HUDEP-2 (cell line): Measurements from ENCODE around the gene ENDOU.

Experiments used
- DNase-seq, 76 experiments: peaks; one replicate each; lab custom pipeline; 2025; ENCODE audit not compliant: unreplicated experiment in 76 of 76; lab: John Stamatoyannopoulos, UW

Gene ENDOU

DNA sequence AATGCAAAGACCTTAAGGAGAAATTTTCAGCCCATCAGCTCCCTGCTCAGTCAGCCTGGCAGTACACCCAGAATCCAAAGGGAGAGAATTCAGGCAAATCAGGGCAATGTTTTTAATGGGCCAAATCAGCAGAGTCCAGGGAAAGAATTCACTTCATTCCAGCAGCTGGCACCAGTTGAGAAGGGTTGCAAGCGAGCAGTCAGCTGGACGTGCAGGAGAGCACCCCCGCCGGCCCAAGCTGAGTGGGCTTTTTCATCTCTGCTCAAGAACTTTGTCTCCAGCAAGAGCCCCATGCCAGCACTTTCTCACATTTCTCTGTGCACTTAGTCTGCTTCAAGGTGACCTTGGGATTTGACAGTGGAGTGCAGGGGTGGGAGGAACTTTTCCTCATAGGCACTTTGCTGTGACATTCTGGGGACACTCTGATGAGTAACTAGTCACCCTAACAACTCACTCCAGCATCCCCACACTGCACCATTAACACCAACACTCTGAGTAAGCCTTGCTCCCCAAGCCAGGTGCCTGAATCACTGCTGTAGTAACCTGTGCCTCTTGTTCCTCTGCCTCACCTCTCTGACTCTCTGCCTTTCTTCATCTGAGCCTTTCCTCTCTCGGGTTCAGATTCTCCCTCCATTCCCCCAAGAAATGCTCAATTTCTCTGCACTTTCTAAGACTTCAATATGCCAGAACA, 2.2 kb downstream of the ENDOU start:
- DNase-seq, result no peak

DNA sequence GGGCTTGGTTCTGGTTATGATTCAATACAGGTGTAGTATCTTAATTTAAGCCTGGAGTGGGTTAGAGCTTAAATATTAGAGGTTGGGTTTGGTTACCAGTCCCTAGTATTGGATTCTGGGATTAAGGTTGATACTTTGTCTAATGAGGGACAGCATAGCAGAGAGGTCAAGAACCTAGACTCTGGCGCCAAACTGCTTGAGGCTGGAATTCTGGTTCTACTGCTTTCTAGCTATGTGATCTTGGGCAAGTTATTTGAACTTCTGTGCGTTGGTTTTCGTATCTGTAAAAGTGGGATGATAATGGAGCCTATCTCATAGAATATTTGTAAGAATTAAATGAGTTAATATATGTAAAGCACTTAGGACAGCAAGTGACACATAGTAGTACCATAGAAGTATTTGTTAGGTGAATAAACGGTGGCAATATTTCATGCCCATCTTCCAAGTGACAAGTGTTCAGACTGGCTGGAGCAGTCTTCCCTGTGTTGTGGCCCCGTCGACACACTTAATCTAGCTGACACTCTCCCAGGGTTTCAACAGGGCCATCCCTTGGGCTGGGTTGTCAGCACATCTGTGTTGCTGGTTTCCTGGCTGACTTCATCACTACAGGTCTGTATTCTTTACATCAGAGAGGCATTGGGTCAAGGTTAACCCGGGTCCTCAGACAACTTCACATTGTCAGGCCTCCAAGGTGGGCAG, 3.0 kb downstream of the ENDOU start:
- no peak for DNase-seq

DNA sequence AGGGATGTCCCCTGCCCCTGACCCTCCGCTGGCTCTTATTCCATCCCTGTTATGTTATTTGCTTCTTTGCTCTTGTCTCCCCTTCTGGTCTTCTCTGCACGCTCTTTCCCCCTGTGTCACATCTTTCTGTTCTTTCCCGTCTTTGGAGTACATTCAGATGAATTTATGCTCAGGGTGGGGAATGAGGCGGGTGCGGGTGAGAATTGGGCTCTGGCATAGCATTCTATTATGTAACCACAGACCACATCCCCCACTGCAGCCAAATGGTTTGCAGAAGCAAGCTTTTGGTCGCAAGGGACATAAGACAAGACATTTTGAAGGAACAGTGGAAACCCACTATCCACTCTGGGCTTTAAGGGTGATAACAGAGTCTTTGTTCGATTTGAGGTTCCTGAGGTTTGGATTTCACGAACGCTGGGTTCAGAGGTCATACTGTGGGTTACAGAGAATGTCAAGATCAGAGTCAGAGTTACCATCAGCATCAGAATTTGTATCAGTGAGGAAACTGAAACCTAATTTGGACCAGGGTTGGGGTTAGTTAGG, 3.8 kb downstream of the ENDOU start:
- no peak for DNase-seq

DNA sequence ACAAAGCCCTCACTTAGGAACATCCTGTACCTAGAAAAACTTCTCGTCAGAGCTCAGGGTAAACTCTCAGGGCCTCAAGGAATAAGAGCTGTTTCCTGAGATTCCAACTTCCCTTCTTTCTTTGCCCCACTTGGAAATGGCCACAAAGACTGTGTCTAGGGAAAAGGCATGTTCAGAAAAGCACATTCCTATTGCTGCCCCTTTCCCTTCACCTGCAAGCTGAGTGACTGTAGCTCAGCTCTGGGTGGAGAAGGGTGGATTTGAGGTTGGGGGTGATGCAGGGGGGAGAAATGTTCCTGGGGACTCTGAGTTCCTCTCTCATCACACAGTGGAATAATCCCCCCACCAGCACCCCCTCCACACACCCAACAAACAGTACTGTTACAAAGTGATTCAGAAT, 6.8 kb downstream of the ENDOU start:
- DNase-seq, result no peak

DNA sequence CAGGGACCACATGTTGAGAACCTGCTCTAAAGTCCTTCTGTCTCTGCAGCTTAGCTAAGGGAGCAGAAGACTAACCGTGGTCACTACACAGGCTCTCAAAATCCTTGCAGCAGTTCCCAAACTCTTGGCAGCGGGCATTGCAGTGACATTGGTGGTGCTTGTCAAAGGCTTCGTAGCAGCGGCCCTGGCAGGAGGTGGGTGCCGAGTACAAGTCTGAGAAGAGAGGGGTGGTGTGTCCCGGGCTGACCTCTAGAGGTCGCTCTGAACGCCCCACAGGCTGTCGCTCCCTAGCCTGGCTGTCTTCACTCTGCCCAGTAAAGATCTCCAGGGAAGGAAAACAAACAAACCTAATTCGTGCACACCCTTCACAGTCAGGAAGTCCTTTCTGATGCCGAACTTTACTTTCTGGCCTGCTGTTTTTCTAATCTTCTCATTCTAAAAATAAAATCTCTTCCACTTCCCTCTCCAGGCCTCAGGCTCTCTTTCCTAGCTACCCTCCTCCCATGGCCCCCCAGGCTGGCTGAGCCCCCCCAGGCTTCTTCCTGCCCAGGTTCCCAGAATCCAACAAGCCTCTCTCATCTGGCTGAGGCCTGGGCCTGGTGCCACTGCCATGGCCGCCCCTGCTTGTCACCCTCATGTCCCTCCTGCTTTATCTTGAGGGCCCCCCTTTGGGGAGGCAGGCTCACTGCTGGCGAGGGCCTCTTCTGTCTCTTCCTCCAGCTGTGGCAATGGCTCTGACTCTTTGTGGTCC, 7.7 kb downstream of the ENDOU start:
- peak in 60 of 76 experiments; percentile 3 to 71 (median 42) for DNase-seq

DNA sequence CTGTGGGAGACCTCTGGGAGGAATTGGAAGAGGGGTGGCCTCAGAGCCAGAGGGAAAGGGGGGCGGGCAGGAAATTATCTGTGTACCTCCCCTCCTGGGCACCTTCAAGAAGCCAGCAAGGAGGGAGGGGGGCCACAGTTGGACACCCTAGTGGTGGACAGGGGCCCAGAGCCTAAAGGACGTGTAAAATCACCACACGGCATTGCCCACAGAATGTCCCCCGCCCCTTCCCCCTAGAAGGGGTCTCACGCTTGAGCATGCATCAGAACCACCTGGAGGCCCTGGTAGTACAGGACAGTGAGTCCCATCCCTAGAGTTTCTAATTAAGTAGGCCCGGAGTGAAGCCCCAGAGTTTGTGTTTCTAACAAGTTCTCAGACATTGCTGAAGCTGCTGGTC, 8.2 kb downstream of the ENDOU start:
- no peak for DNase-seq

DNA sequence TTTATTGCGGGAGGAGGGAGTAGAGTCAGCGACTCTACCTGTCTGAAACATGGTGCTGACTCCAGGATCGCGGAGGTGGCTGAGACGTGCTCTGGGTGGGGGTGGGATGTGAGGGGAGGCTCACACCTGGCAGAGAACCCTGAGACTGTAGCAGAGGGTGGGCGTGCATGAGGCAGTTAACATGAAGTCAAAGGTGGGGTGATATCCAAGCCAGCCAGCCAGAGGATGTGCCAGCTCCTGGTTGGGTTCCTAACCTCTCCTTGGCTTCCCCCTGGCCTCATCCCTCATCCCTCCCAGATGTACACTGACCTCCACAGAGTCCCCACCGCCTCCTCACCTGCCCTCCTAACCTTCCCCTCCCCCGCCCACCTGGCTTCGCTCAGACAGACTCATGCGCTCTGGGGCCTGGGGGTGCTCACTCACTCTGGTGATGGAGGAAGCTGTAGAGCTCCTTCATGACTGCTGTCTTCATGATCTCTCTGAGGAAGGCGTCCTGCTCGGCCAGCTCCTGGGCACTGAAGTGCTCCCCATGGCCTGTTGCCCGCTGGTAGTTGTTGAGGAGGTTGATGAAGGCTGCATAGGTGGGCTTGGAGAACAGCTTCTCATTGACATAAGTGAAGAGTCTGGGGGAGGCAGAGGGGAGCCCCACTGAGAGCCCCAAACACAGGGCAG, 9.3 kb downstream of the ENDOU start:
- DNase-seq, result no peak

DNA sequence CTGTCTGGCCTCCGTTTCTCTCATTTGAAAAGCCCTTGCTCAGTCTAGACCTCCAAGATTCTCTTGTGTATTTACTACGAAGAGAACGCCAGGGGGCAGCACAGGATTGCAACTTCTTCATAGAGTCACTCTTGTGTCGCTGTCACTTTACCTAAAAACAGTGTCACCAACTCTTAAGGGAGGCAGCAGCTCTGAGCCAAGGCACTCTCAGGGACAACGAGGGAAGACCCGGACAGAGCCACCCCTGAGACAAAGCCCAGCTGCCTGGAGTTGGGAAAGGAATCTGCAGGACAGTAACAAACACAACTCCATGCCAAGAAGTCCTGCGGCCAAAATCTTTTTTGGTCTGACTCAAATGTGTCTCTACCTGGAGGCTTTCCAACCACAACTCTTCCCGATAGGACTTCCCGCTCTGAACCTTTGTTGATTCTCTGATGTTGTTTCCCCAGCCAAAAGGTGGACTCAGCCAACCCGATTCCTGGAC, 9.9 kb downstream of the ENDOU start:
- peak in 64 of 76 experiments; percentile 4 to 72 (median 50) for DNase-seq

DNA sequence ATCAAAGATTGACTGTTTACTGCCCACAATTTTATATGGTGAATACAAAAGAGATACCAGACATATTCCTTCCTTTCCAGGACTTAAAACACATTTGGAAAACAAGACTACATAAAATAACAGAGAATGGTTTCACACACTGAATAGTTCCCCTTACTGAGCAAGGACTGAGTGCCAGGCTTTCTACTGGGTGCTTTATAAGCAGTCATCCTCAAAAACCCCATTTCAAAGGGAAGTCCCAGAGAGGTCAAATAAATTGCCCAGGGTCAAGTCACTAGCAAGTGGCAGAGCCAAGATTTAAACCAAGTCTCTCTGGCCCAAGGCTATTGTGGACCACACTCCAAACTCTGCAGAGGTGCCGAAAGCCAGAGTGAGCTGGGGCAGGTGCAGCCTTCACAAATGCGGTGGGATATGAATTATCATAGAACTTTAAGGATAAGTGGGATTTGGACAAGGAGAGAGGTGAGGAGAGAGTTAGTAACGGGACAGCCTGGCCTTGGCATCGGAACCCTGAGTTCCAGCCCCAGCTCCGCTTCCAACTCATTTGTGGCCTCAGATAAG, 10.4 kb downstream of the ENDOU start:
- DNase-seq, result no peak

DNA sequence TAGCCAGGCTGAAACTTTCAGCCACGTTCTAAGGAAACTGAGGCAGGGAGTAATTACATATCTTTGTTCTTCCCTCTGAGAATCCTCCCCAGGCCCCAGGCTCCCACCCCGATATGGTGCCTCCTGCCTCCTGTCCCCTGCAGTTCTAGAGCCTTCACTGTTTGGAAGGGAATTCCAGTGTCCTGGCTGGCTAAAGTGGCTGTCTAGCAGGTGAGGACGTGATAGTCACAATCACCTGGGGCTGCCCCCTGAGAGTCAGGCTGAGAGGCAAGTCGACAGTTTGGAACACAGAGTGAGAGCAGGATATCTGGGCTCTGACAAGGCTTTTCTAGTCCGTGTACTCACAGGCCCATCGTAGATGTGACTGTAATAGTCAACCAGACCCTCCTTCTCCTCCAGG, 13.1 kb downstream of the ENDOU start:
- DNase-seq, result no peak

DNA sequence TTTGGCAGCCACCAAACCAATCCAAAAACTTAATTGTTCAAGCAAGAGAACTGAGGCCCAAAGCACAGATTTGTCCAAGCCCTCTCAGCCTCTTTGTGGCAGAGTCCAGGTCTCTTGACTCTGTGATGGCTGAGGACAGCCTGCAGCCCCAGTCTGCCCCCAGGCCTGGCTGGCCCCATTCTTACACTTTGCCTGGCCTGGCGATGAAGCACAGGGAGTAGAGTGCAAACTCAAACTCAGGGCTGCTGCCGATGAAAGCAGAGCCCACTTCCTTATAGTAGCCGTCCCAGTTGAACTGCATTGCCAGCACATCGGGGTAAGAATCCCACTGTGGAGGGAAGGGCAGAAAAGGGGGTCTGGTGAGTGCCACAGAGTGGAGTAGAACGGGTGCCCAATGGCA, 13.8 kb downstream of the ENDOU start:
- DNase-seq, result no peak

DNA sequence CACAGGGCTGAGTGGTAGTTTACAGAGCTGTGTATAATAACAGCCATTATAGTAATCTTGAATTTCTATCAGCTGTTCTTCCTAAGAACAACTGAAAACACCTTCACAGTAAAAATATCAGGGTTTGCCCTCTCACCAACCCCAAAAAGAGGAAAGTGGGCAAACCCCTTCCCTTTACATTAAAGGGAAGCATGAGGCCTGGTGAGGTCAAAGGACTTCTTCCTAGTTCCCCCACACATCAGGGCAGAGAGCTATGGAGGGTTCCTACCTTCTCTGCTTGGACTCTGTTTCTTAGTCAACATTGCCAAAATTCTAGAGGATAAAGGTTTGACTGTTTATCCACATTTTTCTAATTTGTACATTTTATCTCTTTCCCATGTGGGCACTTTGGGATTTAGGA, 15.0 kb downstream of the ENDOU start:
- DNase-seq, result no peak

DNA sequence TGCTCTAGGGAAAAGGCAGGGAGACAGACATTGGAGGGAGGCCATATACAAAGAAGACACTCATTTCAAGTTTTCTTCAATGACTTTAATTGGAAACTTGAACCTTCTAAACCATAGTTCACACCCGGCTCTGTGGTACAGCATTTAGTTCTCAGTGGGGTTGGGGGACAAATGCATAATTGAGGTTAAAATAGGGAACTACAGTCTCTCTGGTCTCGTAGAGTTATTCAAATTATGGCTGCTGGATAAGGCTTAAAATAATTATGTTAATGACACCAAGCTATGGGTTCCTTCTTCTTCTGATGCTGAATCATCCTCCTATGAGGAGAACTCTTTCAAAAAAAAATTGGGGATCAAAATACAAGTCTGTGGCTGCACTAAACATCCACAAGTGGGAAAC, 15.6 kb downstream of the ENDOU start:
- no peak for DNase-seq

DNA sequence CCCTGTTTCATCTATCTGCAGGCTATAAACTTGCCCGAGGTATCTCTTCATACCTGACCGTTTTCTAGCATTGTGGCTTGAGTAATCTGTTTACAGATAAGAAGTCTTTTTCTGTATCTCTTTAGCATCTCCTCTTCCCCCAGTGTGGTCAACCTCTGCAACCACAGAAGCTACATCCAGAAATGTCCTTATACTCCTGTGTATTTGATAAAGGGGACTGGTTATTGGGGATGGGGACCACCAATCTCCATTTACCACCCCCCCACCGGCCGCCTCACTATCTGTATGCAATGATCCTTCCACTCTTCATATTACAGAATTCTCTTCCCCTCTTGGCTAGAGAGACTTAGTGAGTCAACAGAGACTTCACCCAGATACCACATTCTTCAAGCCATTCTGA, 16.1 kb downstream of the ENDOU start:
- DNase-seq, result no peak

DNA sequence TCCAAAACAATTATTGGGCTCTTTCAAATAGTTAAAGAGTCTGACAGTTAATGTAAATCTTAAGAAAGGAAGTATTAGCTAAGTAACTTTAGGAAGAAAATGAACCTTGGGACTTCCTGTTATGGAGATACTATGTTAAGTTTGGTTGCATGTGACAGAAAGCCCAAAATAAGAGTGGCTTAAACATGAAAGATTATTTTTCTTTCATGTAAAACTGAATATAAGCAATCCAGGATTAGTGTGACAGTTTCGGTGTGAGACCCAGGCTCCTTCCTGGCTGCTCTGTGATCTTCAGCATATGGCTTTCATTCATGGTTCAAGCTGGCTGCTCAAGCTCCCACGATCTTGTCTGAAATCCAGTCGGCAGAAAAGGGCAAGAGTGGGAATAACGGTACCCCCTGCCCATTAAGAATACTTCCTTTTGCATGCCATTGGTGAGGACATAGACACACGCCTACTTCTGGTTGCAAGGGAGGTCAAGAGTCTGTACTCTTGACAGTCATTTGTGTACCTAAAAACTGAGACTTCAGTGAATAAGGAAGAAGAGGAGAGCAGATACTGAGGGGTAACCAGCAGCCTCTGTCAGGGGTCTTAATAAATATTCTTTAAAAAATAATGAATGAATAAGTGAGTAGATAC, 17.3 kb downstream of the ENDOU start:
- DNase-seq, result no peak

DNA sequence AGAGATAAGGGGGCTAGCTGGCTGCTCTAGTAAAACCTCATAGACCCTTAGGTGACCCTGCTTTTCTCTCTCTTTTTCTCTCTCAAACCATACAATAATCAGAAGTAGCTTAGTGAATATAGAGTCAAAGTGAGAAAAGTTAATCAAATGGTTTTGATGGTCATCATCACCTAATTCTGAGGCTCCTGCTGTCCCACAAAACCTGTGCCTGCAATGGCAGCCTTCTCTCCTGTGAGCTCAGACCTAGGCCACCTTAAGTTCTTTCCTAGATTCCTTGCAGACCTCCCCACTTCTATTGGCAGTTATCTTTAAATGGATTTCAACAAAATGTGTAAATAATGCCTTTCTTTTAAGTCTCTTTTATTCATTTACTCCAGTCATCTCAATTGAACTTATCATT, 17.9 kb downstream of the ENDOU start:
- DNase-seq, result no peak

DNA sequence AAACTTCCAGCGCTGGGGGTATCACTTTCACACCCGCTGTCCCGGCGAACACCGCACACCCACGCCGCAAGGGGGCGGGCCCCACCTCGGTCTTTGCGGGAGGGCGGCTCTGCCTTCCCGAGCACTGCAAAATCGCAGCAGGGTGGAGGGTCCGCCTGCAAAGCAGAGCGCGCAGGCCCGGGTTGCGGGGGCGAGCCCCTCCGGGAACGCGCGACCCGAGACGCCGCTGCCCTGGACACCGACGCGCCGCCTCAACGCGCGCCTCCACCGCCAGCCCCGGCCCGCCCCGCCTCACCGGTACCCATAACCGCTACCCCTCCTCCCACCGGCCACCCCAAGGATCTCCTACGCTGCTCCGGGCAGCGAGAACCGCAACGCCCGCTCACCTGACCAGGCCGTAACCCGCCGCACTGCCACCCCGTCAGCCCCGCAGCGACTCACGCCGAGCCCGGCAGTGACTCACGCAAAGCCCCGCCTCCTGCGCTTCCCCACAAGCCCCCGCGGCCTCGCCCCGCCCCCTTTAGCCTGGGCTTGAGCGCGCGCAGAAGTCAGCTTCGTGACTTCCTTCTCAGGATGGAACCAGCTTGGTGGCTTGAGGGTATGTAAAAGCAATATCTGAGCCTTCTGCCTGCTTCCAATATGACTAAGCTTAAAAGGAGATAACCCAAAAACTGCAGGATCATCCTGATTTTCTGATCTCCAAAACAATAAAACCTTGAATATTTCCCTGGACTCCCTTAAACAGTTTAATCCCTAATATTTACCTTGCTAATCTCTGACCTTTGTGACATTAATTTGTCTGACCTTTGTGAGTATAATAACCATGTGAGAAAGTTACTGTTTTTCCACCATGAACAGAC, 19.5 kb downstream of the ENDOU start, which contains the start of gene RPAP3:
Gene RPAP3 (minus strand): TSS at position 465 of the 860 bp plus-strand sequence. CDS start 3,190 bp downstream, outside the sequence.
- DNase-seq, result peak in 75 of 76 experiments; percentile 17 to 97 (median 91)

DNA sequence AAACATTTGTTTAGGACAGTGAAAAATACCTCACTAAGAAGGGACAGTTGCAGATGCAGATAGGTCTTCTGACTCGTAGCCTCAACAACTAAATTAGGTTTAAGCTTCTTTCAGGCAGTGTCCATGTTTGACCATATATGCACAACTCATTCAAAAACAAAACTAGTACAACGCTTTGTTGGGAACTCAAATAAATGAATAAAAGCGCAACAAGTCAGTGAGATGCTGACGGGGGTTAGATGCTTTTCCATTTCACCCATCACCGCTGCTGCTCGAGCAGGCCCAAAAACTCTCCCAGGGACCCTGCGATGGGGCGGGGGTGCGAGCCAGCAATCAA, 20.1 kb downstream of the ENDOU start:
- DNase-seq, result no peak

DNA sequence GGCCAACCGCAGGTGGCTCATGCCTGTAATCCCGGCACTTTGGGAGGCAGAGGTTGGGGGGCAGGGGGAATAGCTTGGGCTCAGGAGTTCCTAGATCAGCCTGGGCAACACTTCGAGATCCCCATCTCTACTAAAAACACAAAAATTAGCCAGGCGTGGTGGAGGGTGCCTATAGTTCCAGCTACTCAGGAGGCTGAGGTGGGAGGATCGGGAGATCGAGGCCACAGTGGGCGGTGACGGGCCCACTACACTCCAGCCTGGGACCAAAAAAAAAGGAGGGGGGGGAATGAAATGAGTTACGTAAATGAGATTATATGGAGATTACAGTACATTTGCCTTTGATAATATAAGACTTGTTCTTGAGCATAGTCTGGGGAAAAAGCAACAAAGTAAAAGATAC, 20.6 kb downstream of the ENDOU start:
- no peak for DNase-seq
